Cerebellar nuclear complex (tissue), 1 donor: ENCODE data around the gene IGF1.

ENCODE experiments used
- DNase-seq, 2 experiments: peaks; one replicate each; lab custom pipeline; 2025; lab: John Stamatoyannopoulos, UW

The IGF1 gene

GRCh38 chr12:102426599-102427542 is 53.5 kb downstream of the IGF1 start:
- DNase-seq: no peak

- no peak for DNase-seq
These were observed 55.0 kb downstream of the IGF1 start for GRCh38 chr12:102425109-102426039.

GRCh38 chr12:102423462-102423861 is 56.9 kb downstream of the IGF1 start:
- no peak for DNase-seq

GRCh38 chr12:102421802-102422583 is 58.4 kb downstream of the IGF1 start:
- no peak for DNase-seq

GRCh38 chr12:102419094-102419764 is 61.1 kb downstream of the IGF1 start:
- no peak for DNase-seq

GRCh38 chr12:102417055-102417454 is 63.3 kb downstream of the IGF1 start:
- no peak for DNase-seq

- no peak for DNase-seq
These were observed 64.8 kb downstream of the IGF1 start for GRCh38 chr12:102415515-102415914.

GRCh38 chr12:102413396-102413795 is 67.0 kb downstream of the IGF1 start:
- DNase-seq: no peak

GRCh38 chr12:102410511-102410910 is 69.9 kb downstream of the IGF1 start:
- DNase-seq: no peak

GRCh38 chr12:102408487-102409297 is 71.7 kb downstream of the IGF1 start:
- DNase-seq: no peak

GRCh38 chr12:102407776-102408486 is 72.4 kb downstream of the IGF1 start:
- DNase-seq: no peak

- DNase-seq: no peak
These were observed 74.3 kb downstream of the IGF1 start for GRCh38 chr12:102406033-102406584.

- DNase-seq: no peak
These were observed 79.3 kb downstream of the IGF1 start for GRCh38 chr12:102401087-102401486.

GRCh38 chr12:102399653-102400052 is 80.7 kb downstream of the IGF1 start:
- no peak for DNase-seq

- DNase-seq: no peak
These were observed 84.1 kb downstream of the IGF1 start for GRCh38 chr12:102396276-102396675.

- no peak for DNase-seq
These were observed 86.2 kb downstream of the IGF1 start for GRCh38 chr12:102394200-102394599.

- no peak for DNase-seq
These were observed 90.3 kb downstream of the IGF1 start for GRCh38 chr12:102390068-102390467.

- no peak for DNase-seq
These were observed 91.9 kb downstream of the IGF1 start for GRCh38 chr12:102388469-102388868.

- DNase-seq: no peak
These were observed 95.0 kb downstream of the IGF1 start for GRCh38 chr12:102385343-102385742.
